ENCODE measurements around the gene FANCE. TPM values are rescaled to one million over a fixed set of nuclear protein-coding genes. Genes with fewer than 3 reads are reported as not detected.

The FANCE gene
- total and polyA plus RNA-seq, 2 experiments from 2014 or later: 5.4 to 25.5 TPM

DNA sequence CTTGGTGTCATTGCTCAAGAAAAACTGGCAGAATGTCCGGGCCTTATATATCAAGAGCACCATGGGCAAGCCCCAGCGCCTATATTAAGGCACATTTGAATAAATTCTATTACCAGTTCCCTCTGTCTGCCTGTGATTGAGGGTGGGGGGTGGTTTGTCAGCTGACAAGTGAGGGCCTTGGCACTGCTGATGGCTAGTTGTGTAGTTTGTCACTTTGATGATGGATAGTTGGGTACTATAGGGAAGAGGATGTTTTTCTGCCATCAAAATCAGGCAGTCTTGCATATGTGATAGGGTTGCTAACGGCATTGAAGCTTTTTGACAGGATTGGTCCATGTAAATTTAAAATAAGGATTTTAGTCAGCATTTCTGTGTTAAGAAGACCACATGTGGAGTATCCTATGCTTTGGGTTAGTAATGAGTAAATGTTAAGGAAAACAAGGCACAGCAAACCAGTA, 18.6 kb downstream of the FANCE start (continued):
- TF ChIP-seq, protein P1, sequence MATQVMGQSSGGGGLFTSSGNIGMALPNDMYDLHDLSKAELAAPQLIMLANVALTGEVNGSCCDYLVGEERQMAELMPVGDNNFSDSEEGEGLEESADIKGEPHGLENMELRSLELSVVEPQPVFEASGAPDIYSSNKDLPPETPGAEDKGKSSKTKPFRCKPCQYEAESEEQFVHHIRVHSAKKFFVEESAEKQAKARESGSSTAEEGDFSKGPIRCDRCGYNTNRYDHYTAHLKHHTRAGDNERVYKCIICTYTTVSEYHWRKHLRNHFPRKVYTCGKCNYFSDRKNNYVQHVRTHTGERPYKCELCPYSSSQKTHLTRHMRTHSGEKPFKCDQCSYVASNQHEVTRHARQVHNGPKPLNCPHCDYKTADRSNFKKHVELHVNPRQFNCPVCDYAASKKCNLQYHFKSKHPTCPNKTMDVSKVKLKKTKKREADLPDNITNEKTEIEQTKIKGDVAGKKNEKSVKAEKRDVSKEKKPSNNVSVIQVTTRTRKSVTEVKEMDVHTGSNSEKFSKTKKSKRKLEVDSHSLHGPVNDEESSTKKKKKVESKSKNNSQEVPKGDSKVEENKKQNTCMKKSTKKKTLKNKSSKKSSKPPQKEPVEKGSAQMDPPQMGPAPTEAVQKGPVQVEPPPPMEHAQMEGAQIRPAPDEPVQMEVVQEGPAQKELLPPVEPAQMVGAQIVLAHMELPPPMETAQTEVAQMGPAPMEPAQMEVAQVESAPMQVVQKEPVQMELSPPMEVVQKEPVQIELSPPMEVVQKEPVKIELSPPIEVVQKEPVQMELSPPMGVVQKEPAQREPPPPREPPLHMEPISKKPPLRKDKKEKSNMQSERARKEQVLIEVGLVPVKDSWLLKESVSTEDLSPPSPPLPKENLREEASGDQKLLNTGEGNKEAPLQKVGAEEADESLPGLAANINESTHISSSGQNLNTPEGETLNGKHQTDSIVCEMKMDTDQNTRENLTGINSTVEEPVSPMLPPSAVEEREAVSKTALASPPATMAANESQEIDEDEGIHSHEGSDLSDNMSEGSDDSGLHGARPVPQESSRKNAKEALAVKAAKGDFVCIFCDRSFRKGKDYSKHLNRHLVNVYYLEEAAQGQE (IDR thresholded peaks at IDR 0.05; ENCODE audit: unreplicated experiment): no peak
- TF ChIP-seq POLR2AphosphoS5 (IDR thresholded peaks at IDR 0.05; ENCODE audit: low read depth) (no peak), ZNF114 (CRISPR knock-in tag; IDR thresholded peaks at IDR 0.05) (no peak), JUNB (IDR thresholded peaks at IDR 0.05; ENCODE audit: unreplicated experiment) (no peak), EZH2phosphoT487 (IDR thresholded peaks at IDR 0.05; ENCODE audit: unreplicated experiment) (no peak), EZH2 (IDR thresholded peaks at IDR 0.05; ENCODE audit: low read depth, unreplicated experiment) (no peak), ZNF331 (CRISPR knock-in tag; IDR thresholded peaks at IDR 0.05; ENCODE audit: low read depth) (no peak)

- peaks cover 68% of the 10 kb centered on the region for H3K27me3 Mint-ChIP-seq (ENCODE audit: insufficient read depth, low read depth, poor library complexity)
- peak overlapping the region; percentile 93; the same call in 2 of the 3 replicates for H3K4me3 Mint-ChIP-seq
- H3K27ac Mint-ChIP-seq: peak overlapping the region; percentile 86
- peaks cover 25% of the 10 kb centered on the region for H3K4me1 ChIP-seq (ENCODE audit: insufficient read depth)
- peak overlapping the region; percentile 100; the same call in 1 of the 2 replicates for H3K4me3 ChIP-seq
- H3K27ac ChIP-seq (ENCODE audit: low read depth): peak overlapping the region; percentile 98
- H3K36me3 ChIP-seq (ENCODE audit: insufficient read depth): peaks cover 38% of the 10 kb centered on the region
- peaks cover 45% of the 10 kb centered on the region for H3K4me1 Mint-ChIP-seq
- H3F3A ChIP-seq (replicated peaks; ENCODE audit: low read depth): peaks cover 65% of the 10 kb centered on the region
- H2AFZ ChIP-seq: no peak overlapping the region
- H3K36me3 Mint-ChIP-seq (ENCODE audit: low read depth): peaks cover 73% of the 10 kb centered on the region
- ATAC-seq (no peak), DNase-seq (ENCODE audit: low spot score) (no peak)
- peaks cover 5% of the 10 kb centered on the region; the same call in 1 of the 2 replicates for H3K27me3 ChIP-seq (ENCODE audit: insufficient read depth)
- H3K79me2 ChIP-seq (replicated peaks; ENCODE audit: insufficient read depth): peaks cover 33% of the 10 kb centered on the region
- H3K9me3 Mint-ChIP-seq: peaks cover 8% of the 10 kb centered on the region; the same call in 2 of the 3 replicates
- peak overlapping the region; percentile 100 for H3K4me2 ChIP-seq
- peaks cover 40% of the 10 kb centered on the region for H4K20me1 ChIP-seq (replicated peaks; ENCODE audit: insufficient read depth)
- H3K9me2 ChIP-seq (ENCODE audit: insufficient read depth): no peaks in the 10 kb centered on the region
- TF ChIP-seq ZNF331 (CRISPR knock-in tag; IDR thresholded peaks at IDR 0.05; ENCODE audit: low read depth): no peak
- no peak for TF ChIP-seq EZH2 (IDR thresholded peaks at IDR 0.05; ENCODE audit: low read depth, unreplicated experiment)
- no peak; the same call in 1 of the 2 replicates for TF ChIP-seq POLR2AphosphoS5 (IDR thresholded peaks at IDR 0.05; ENCODE audit: low read depth)
- TF ChIP-seq EZH2phosphoT487 (IDR thresholded peaks at IDR 0.05; ENCODE audit: unreplicated experiment): no peak
- no peak for TF ChIP-seq STAT1 (IDR thresholded peaks at IDR 0.05; ENCODE audit: unreplicated experiment)
- no peak for TF ChIP-seq CREB1 (CRISPR knock-in tag; IDR thresholded peaks at IDR 0.05; ENCODE audit: low read depth)
- TF ChIP-seq ZNF114 (CRISPR knock-in tag; IDR thresholded peaks at IDR 0.05): no peak
- no peak for TF ChIP-seq ZNF462 (CRISPR knock-in tag; IDR thresholded peaks at IDR 0.05)
- no peak for TF ChIP-seq NANOG (IDR thresholded peaks at IDR 0.05; ENCODE audit: borderline replicate concordance)
- no peak for TF ChIP-seq JUNB (IDR thresholded peaks at IDR 0.05; ENCODE audit: unreplicated experiment)
These were observed 19.8 kb downstream of the FANCE start for GRCh38 chr6:35471836-35472345.
